PC-9 (cell line): ENCODE measurements around the gene CFAP99. TPM values are rescaled to one million over a fixed set of nuclear protein-coding genes. Genes with fewer than 3 reads are reported as not detected.

Experiments used
- BruUV-seq: library from RNA; stranded (reverse); fragments of 400-500 nt; replicated peaks from 2 replicates; lab custom pipeline; 2021; lab: Mats Ljungman, UMichigan
- CTCF ChIA-PET: fragments of 300-600 bp; sonication (Branson Sonifier 250); formaldehyde crosslinking; loops from one replicate; lab custom pipeline; 2022; ENCODE audit warnings: antibody characterized with exemption; lab: Charles Lee
- POLR2A ChIA-PET: fragments of 300-600 bp; sonication (Branson Sonifier 250); formaldehyde crosslinking; loops from one replicate; lab custom pipeline; 2022; ENCODE audit warnings: antibody characterized with exemption; ENCODE audit not compliant: unreplicated experiment; lab: Charles Lee
- DNase-seq, 2 experiments: peaks; one replicate each; pipeline versions ENCODE4 v3.0.0 to v3.0.0-alpha.2; 2015 to 2022; ENCODE audit warnings: mixed read lengths in 1 of 2
- H2AFZ ChIP-seq: fragments of 200-600 bp; sonication (generic); 2 replicates; pipeline ENCODE4 v1.8.1; 2017; ENCODE audit warnings: antibody characterized with exemption
- H3F3A ChIP-seq: fragments of 200-600 bp; sonication (generic); 2 replicates; pipeline ENCODE4 v1.8.1; 2017; ENCODE audit warnings: antibody characterized with exemption, mild to moderate bottlenecking, low read depth; ENCODE audit not compliant: insufficient read depth
- H3K27ac ChIP-seq: fragments of 200-600 bp; sonication (generic); 2 replicates; pipeline ENCODE4 v1.6.1; 2016; ENCODE audit warnings: mixed run types
- H3K27me3 ChIP-seq: fragments of 200-600 bp; sonication (generic); 2 replicates; pipeline ENCODE4 v1.6.1; 2016; ENCODE audit warnings: low read depth, mixed run types; ENCODE audit not compliant: insufficient read depth
- H3K36me3 ChIP-seq: fragments of 200-600 bp; sonication (generic); 2 replicates; pipeline ENCODE4 v1.6.1; 2016; ENCODE audit warnings: low read depth, mixed run types
- H3K4me1 ChIP-seq: fragments of 200-600 bp; sonication (generic); replicated peaks from 2 replicates; pipeline ENCODE4 v1.6.1; 2016; ENCODE audit warnings: mixed run types; ENCODE audit not compliant: insufficient read depth
- H3K4me2 ChIP-seq: fragments of 200-600 bp; sonication (generic); 2 replicates; pipeline ENCODE4 v1.6.1; 2017; ENCODE audit warnings: mixed run types
- H3K4me3 ChIP-seq: fragments of 200-600 bp; sonication (generic); 2 replicates; pipeline ENCODE4 v1.6.1; 2016; ENCODE audit warnings: mixed run types
- H3K79me2 ChIP-seq: fragments of 200-600 bp; sonication (generic); 2 replicates; pipeline ENCODE4 v1.6.1; 2017; ENCODE audit warnings: low read depth, mixed run types
- H3K9me2 ChIP-seq: fragments of 200-600 bp; sonication (generic); 2 replicates; pipeline ENCODE4 v1.8.1; 2017; ENCODE audit warnings: mild to moderate bottlenecking; ENCODE audit not compliant: insufficient read depth
- H3K9me3 ChIP-seq: fragments of 200-600 bp; sonication (generic); 2 replicates; pipeline ENCODE4 v1.8.1; 2016; ENCODE audit warnings: low read depth; ENCODE audit not compliant: insufficient read depth
- H4K20me1 ChIP-seq: fragments of 200-600 bp; sonication (generic); 2 replicates; pipeline ENCODE4 v1.8.1; 2017; ENCODE audit not compliant: insufficient read depth
- EZH2 ChIP-seq: fragments of 200-600 bp; sonication (generic); IDR thresholded peaks from 2 replicates; pipeline ENCODE4 v1.8.0; 2017; ENCODE audit warnings: antibody characterized with exemption, low read depth
- intact Hi-C: fragments of 100-400 bp; cut with micrococcal nuclease; formaldehyde crosslinking; loops from one replicate; pipeline ENCODE4 v1.10.0; 2022; ENCODE audit not compliant: unreplicated experiment
- total RNA-seq: library from RNA; stranded (reverse); gene quantifications from 2 replicates; pipeline ENCODE4 v1.2.3, GENCODE V29; 2021
- TF ChIP-seq, protein P1 (sequence below): fragments of 200-600 bp; sonication (generic); conservative IDR thresholded peaks from 2 replicates; pipeline ENCODE4 v1.6.1; 2017; ENCODE audit warnings: mixed run types, antibody characterized with exemption, mild to moderate bottlenecking, moderate library complexity

CFAP99 gene
- total RNA-seq, 1 experiment from 2014 or later: 0.85 TPM

DNA sequence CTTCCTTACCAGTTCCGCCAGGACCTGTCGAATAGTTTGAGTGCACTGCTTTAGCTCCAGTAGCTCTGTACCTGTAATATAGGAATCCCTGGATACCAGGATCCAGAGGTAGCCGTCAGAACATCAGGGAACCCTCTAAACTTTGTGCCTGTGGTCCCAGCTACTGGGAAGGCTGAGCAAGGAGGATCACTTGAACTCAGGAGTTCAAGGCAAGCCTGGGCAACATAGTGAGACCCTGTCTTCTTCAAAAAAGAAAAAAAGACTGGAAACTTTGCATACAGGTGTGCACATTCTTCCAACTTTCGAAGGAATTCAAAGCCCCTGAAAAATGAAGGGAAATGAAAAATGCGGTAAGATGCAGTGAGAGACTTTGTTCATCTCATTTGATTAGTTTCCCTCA lies 85.1 kb downstream of the CFAP99 start:
- DNase-seq: no peak
- POLR2A ChIA-PET: no interaction called here
- H3F3A ChIP-seq: no peaks in the 10 kb centered on the region
- no peak overlapping the region for H3K27ac ChIP-seq
- H3K4me1 ChIP-seq: no peaks in the 10 kb centered on the region
- intact Hi-C loops: no loop called here
- no peaks in the 10 kb centered on the region for H3K9me2 ChIP-seq
- no peaks in the 10 kb centered on the region for H4K20me1 ChIP-seq
- BruUV-seq: TSS peak; percentile 12
- CTCF ChIA-PET: no interaction called here
- no peaks in the 10 kb centered on the region for H3K27me3 ChIP-seq
- peaks cover 6% of the 10 kb centered on the region; the same call in 1 of the 2 replicates for H3K36me3 ChIP-seq
- H3K79me2 ChIP-seq: no peaks in the 10 kb centered on the region
- H3K9me3 ChIP-seq: no peaks in the 10 kb centered on the region
- no peak overlapping the region for H3K4me2 ChIP-seq
- no peak overlapping the region for H2AFZ ChIP-seq
- H3K4me3 ChIP-seq: no peak overlapping the region
- TF ChIP-seq, protein P1, sequence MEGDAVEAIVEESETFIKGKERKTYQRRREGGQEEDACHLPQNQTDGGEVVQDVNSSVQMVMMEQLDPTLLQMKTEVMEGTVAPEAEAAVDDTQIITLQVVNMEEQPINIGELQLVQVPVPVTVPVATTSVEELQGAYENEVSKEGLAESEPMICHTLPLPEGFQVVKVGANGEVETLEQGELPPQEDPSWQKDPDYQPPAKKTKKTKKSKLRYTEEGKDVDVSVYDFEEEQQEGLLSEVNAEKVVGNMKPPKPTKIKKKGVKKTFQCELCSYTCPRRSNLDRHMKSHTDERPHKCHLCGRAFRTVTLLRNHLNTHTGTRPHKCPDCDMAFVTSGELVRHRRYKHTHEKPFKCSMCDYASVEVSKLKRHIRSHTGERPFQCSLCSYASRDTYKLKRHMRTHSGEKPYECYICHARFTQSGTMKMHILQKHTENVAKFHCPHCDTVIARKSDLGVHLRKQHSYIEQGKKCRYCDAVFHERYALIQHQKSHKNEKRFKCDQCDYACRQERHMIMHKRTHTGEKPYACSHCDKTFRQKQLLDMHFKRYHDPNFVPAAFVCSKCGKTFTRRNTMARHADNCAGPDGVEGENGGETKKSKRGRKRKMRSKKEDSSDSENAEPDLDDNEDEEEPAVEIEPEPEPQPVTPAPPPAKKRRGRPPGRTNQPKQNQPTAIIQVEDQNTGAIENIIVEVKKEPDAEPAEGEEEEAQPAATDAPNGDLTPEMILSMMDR: no peak
- TF ChIP-seq EZH2: no peak

DNA sequence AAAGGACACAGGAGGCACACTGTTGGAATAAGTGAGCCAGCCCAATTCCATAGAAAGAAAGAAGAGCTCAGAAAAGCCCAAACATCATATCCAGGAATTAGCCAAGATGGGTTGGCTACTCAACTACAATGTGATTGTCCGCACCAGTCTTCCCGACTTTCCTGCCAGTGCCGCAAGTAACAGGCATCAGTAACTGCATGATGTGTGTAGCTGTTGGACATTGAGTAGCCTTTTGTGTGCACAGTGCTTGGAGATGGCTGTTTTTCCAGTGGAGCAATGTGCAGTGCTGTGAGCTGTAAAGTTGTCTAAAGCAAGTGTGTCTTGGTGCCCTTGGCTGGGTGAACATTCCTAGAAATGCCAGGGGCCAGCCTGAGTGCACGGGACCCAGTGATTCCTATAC lies 88.5 kb downstream of the CFAP99 start:
- ChIA-PET POLR2A (no interaction called here), CTCF (interaction anchor here (0.6 kb wide), 1 partner anchor 11 kb away, joined by 3 read pairs; no protein-coding TSS in a partner anchor)
- Histone ChIP-seq H3K36me3 (no peaks in the 10 kb centered on the region), H3K79me2 (no peaks in the 10 kb centered on the region), H3K27ac (no peak overlapping the region), H4K20me1 (no peaks in the 10 kb centered on the region), H3F3A (no peaks in the 10 kb centered on the region), H3K4me1 (no peaks in the 10 kb centered on the region), H3K4me3 (no peak overlapping the region), H3K27me3 (no peaks in the 10 kb centered on the region), H3K4me2 (no peak overlapping the region), H3K9me3 (no peaks in the 10 kb centered on the region), H3K9me2 (no peaks in the 10 kb centered on the region), H2AFZ (no peak overlapping the region)
- DNase-seq: no peak
- intact Hi-C loops: no loop called here
- TF ChIP-seq EZH2: no peak
- TF ChIP-seq, protein P1: no peak
- BruUV-seq: no TSS peak

GRCh38 chr4:2507855-2508254 lies 89.1 kb downstream of the CFAP99 start:
- intact Hi-C loops: no loop called here
- Histone ChIP-seq H3K27ac (no peak overlapping the region), H3K36me3 (no peaks in the 10 kb centered on the region), H3K4me1 (no peaks in the 10 kb centered on the region), H4K20me1 (no peaks in the 10 kb centered on the region), H3F3A (no peaks in the 10 kb centered on the region), H3K79me2 (no peaks in the 10 kb centered on the region), H2AFZ (no peak overlapping the region), H3K9me2 (no peaks in the 10 kb centered on the region), H3K9me3 (no peaks in the 10 kb centered on the region), H3K4me3 (no peak overlapping the region), H3K4me2 (no peak overlapping the region), H3K27me3 (no peaks in the 10 kb centered on the region)
- BruUV-seq: no TSS peak
- ChIA-PET CTCF (no interaction called here), POLR2A (interaction anchor here (0.5 kb wide), 1 partner anchor 136 kb away, joined by 4 read pairs; no protein-coding TSS in a partner anchor)
- no peak for TF ChIP-seq EZH2
- TF ChIP-seq, protein P1: no peak
- DNase-seq: no peak
